GM20000 (cell line): Measurements from ENCODE around the gene ARSA.
A peak's percentile ranks its signal among the peaks of the same experiment; 100 is the strongest.

Source experiments
- DNase-seq: peaks from one replicate; pipeline ENCODE4 v3.0.0; 2012; ENCODE audit warnings: low spot score
- CTCF ChIP-seq: IDR thresholded peaks from 2 replicates; pipeline ENCODE4 v1.5.1; 2012; ENCODE audit warnings: mild to moderate bottlenecking, control low read depth; ENCODE audit errors: extremely low read depth, missing control alignments

The ARSA gene

GRCh38 chr22:50673231-50674129, 45.5 kb upstream of the ARSA start:
- DNase-seq = peak; percentile 53
- TF ChIP-seq CTCF = no peak

GRCh38 chr22:50672471-50673230, 44.7 kb upstream of the ARSA start, which contains the start of gene SHANK3:
SHANK3 (plus strand) TSS chr22:50672823.
- TF ChIP-seq CTCF = no peak
- peak; percentile 39 for DNase-seq

- no peak for TF ChIP-seq CTCF
- no peak for DNase-seq
Observed at GRCh38 chr22:50672041-50672440, 44.1 kb upstream of the ARSA start.

- no peak for TF ChIP-seq CTCF
- no peak for DNase-seq
Observed at GRCh38 chr22:50671641-50672040, 43.7 kb upstream of the ARSA start.

- no peak for TF ChIP-seq CTCF
- DNase-seq = no peak
Observed at GRCh38 chr22:50670914-50671538, 43.1 kb upstream of the ARSA start.

GRCh38 chr22:50670513-50670912, 42.6 kb upstream of the ARSA start:
- TF ChIP-seq CTCF = no peak
- no peak for DNase-seq
